ENCODE data around the gene SLC22A24.
"Not testable (repeated sequence)": the region's sequence is repeated elsewhere in the genome, so short reads cannot be mapped to it uniquely, and the experiment has no call there.

The SLC22A24 gene
- 0 to 2.2 (median 0) reads per million in 17 experiments for total RNA-seq

DNA sequence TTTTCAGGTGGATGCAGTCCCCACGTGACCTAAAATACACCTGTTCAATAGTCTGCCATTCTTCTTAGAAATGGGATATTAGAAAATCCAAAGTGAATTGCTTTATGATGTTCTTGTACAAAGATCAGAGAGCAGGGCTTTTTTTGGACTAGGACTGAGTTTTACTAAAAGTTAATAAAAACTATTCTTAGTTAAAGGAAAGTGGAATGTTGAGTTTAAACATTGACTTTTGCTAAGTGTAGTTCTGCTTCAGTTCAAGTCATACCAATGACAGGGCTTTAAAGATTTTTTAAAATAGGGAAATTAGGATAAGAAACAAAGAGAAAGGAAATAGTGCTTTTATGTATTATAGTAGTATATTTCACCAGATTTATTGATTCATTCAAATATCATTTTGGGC, at the start of gene SLC22A24:
Gene SLC22A24 (minus strand): TSS at position 101 of the 400 bp plus-strand sequence. CDS start 442 bp downstream, outside the sequence.
- no peak for DNase-seq

DNA sequence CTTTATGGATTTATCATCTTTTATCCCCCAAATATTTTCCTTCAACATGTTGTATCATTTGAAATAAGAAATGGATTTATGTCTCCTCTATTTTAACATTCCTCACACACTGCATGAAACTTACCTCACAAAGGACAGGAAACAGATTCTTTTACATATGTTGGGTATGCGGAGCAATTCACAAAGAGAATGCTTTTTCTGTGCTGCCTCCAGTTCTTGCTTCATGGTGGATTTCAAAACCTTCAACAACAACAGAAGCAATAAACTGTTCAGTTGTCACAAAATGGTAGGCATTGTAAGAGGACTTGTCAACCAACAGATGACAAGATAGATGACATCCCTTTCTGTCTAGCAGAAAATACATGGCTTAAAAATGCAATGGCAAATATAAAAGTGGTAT, 36.5 kb upstream of the SLC22A24 start:
- DNase-seq = no peak

DNA sequence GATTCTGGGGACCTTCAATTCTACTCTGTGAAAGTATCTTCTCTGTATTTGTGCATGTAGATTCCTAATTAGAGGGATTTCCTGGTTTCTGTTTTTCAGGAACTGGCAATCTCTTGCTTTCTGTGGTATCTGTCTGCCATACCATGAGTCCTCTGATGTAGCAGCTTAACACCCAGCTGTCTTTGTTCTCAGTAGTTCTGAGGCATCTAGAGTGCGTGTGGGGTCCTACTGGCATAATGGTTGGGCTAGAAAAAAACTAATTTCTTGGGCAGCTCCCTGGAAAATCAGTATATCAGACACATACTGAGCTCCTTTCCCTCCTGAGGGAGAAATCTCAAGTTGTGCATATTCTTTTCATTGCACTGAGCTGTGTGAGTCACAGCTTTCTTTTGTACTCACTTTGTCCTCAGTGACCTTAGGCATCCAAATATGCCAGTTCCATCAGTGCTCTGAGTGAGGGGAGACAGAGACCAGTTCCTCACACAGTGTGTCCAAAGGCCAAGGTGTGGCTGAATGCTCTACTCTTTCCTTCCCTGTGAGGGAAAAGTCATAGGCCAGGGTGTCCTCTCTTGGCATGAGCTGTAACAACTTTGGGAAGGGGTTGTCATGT, 35.5 kb upstream of the SLC22A24 start:
- DNase-seq = no peak

GRCh38 chr11:63177872-63178271, 33.9 kb upstream of the SLC22A24 start:
- DNase-seq = no peak

- no peak for DNase-seq
These were observed 21.8 kb upstream of the SLC22A24 start for GRCh38 chr11:63165706-63166310.

DNA sequence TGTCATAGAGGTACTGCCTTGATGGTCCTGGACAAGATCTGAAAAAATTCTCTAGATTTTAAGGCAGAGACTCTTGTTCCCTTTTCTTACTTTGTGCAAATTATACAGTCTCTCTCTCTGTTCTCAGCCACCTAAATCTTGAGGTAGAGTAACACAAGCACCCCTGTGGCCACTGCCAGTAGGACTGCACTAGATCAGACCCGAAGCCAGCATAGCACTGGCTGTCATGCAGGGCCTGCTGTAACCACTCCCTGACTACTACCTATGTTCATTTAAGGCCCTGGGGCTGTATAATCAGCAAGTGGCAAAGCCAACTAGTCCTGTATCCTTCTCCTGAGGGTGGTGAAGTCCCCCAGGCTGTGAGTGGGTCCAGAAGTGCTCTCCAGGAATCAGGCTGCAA, 11.8 kb upstream of the SLC22A24 start:
- no peak for DNase-seq

- no peak for DNase-seq
These were observed 2.6 kb upstream of the SLC22A24 start for GRCh38 chr11:63146581-63146980.

GRCh38 chr11:63142459-63142858, 1.6 kb downstream of the SLC22A24 start:
- no peak for DNase-seq

- DNase-seq = no peak
These were observed 10.8 kb downstream of the SLC22A24 start for GRCh38 chr11:63132985-63133775.

- no peak for DNase-seq
These were observed 44.5 kb downstream of the SLC22A24 start for GRCh38 chr11:63099555-63099954.

- DNase-seq = no peak
These were observed 63.3 kb downstream of the SLC22A24 start for GRCh38 chr11:63080682-63081081.

DNA sequence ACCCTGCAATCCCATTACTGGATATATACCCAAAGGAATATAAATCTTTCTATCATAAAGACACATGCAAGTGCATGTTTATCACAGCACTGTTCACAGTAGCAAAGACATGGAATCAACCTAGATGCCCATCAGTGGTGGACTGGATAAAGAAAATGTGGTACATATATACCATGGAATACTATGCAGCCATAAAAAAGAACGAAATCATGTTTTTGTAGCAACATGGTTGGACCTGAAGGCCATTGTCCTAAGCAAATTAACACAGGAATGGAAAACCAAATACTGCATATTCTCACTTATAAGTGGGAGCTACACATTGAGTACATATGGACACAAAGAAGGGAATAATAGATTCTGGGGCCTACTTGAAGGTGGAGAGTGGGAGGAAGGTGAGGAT, 97.8 kb downstream of the SLC22A24 start:
- DNase-seq = not testable (repeated sequence)

DNA sequence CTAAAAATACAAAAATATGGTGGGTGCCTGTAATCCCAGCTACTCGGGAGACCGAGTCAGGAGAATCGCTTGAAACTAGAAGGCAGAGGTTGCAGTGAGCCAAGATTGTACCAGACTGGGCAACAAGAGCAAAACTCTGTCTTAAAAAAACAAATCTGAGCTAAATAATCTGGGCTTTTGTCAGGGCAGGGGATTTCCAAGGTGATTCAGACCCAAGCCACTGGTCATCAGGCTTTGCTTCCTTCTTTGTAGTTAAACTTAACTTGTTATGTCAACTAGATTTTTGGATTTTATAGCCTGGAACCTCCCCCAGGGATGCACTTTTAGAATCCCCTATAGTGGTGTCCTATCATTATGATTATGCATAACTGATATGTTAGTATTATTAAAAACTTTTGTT, 101.4 kb downstream of the SLC22A24 start:
- peak in 3 of 4 experiments; percentile 35 to 56 (median 40) for DNase-seq

- DNase-seq = no peak
These were observed 111.6 kb downstream of the SLC22A24 start for GRCh38 chr11:63032457-63032856.

Data from suppressor macrophage (primary cell).